Stimulated activated CD4-positive, alpha-beta T cell treated with anti-CD3 and anti-CD28 coated beads, Interleukin-2, amount 100 ng/mL, for 48 hours (primary cell): Measurements from ENCODE around the gene DOK3.

ENCODE experiments used
- DNase-seq, 2 donors: peaks; one replicate each; pipeline ENCODE4 v3.0.0-alpha.2; 2020

Gene DOK3

GRCh38 chr5:177478711-177479646 lies 30.6 kb downstream of the DOK3 start:
- no peak for DNase-seq

GRCh38 chr5:177477701-177478477 lies 31.7 kb downstream of the DOK3 start:
- no peak for DNase-seq

- DNase-seq, result no peak
Observed at GRCh38 chr5:177476531-177477233, 32.9 kb downstream of the DOK3 start.

GRCh38 chr5:177475563-177476427 lies 33.8 kb downstream of the DOK3 start:
- no peak for DNase-seq

- DNase-seq, result no peak
Observed at GRCh38 chr5:177474846-177475562, 34.6 kb downstream of the DOK3 start.

GRCh38 chr5:177474002-177474476 lies 35.6 kb downstream of the DOK3 start:
- DNase-seq, result no peak

GRCh38 chr5:177473443-177474001 lies 36.1 kb downstream of the DOK3 start, which contains the start of gene DBN1:
Gene DBN1, minus strand, starts transcription at chr5:177473634. Its CDS starts 113 bp downstream, at chr5:177473521.
- DNase-seq, result no peak

GRCh38 chr5:177472460-177473442 lies 36.9 kb downstream of the DOK3 start:
- DNase-seq, result peak in 1 of 2 donors; percentile 42

GRCh38 chr5:177471610-177472356 lies 37.8 kb downstream of the DOK3 start:
- DNase-seq, result no peak

GRCh38 chr5:177470759-177471536 lies 38.7 kb downstream of the DOK3 start:
- DNase-seq, result no peak

- DNase-seq, result no peak
Observed at GRCh38 chr5:177469750-177470525, 39.7 kb downstream of the DOK3 start.

GRCh38 chr5:177468685-177469628 lies 40.7 kb downstream of the DOK3 start:
- no peak for DNase-seq

- no peak for DNase-seq
Observed at GRCh38 chr5:177468329-177468684, 41.3 kb downstream of the DOK3 start.

- DNase-seq, result no peak
Observed at GRCh38 chr5:177467436-177467835, 42.2 kb downstream of the DOK3 start.

GRCh38 chr5:177466861-177467260 lies 42.8 kb downstream of the DOK3 start:
- no peak for DNase-seq

GRCh38 chr5:177465044-177465443 lies 44.6 kb downstream of the DOK3 start:
- DNase-seq, result no peak
